CD4-positive, CD25-positive, alpha-beta regulatory T cell (primary cell): ENCODE measurements around the gene DTX2. TPM values are rescaled to one million over a fixed set of nuclear protein-coding genes. Genes with fewer than 3 reads are reported as not detected.
"Not testable (repeated sequence)": the region's sequence is repeated elsewhere in the genome, so short reads cannot be mapped to it uniquely, and the experiment has no call there.

ENCODE experiments used
- ATAC-seq, 2 donors: fragments of 150-1000 bp; cut with Tn5 transposase; one replicate each; pipeline ENCODE4 v1.10.0; 2021; ENCODE audit warnings: low read depth in 2 of 2, moderate number of reproducible peaks in 2 of 2, moderate library complexity in 1 of 2
- DNase-seq, 3 donors: peaks; one replicate each; pipeline versions ENCODE4 v3.0.0 to v3.0.0-alpha.2; 2012 to 2022; ENCODE audit warnings: mixed read lengths in 1 of 3
- H3K27ac ChIP-seq: one replicate; pipeline ENCODE4 v1.7.0; 2013; ENCODE audit warnings: mild to moderate bottlenecking, low read length; ENCODE audit not compliant: insufficient read depth, poor library complexity, severe bottlenecking
- H3K27me3 ChIP-seq: one replicate; pipeline ENCODE4 v1.7.0; 2013; ENCODE audit warnings: low read length; ENCODE audit not compliant: control insufficient read depth, insufficient read depth
- H3K36me3 ChIP-seq: one replicate; pipeline ENCODE4 v1.7.0; 2013; ENCODE audit warnings: mild to moderate bottlenecking, low read length, moderate library complexity; ENCODE audit not compliant: control insufficient read depth, insufficient read depth
- H3K4me1 ChIP-seq: 2 replicates; pipeline ENCODE4 v1.7.0; 2013; ENCODE audit warnings: mild to moderate bottlenecking, low read length; ENCODE audit not compliant: insufficient read depth, control insufficient read depth, poor library complexity, severe bottlenecking
- H3K4me3 ChIP-seq: one replicate; pipeline ENCODE4 v1.7.0; 2013; ENCODE audit warnings: low read depth, mild to moderate bottlenecking, low read length, moderate library complexity
- H3K9me3 ChIP-seq, 2 experiments: 1 replicate in 1 of 2; 2 replicates in 1 of 2; pipeline ENCODE4 v1.7.0; 2013; ENCODE audit warnings: low read length in 2 of 2, mild to moderate bottlenecking in 1 of 2, moderate library complexity in 1 of 2; ENCODE audit not compliant: control insufficient read depth in 2 of 2
- H3K27ac Mint-ChIP-seq, 3 donors: one replicate each; pipeline ENCODE4 v1.8.0; 2020 to 2022; ENCODE audit warnings: mild to moderate bottlenecking in 3 of 3, mixed read lengths in 3 of 3, moderate library complexity in 2 of 3
- H3K27me3 Mint-ChIP-seq: one replicate; pipeline ENCODE4 v1.8.0; 2022; ENCODE audit warnings: mild to moderate bottlenecking, mixed read lengths
- H3K36me3 Mint-ChIP-seq: one replicate; pipeline ENCODE4 v1.8.0; 2020; ENCODE audit warnings: mixed read lengths
- H3K4me1 Mint-ChIP-seq, 4 donors: one replicate each; pipeline ENCODE4 v1.8.0; 2020 to 2022; ENCODE audit warnings: mixed read lengths in 4 of 4, mild to moderate bottlenecking in 1 of 4
- H3K4me3 Mint-ChIP-seq, 4 donors: one replicate each; pipeline ENCODE4 v1.8.0; 2020 to 2022; ENCODE audit warnings: mild to moderate bottlenecking in 4 of 4, mixed read lengths in 4 of 4, moderate library complexity in 3 of 4
- H3K9me3 Mint-ChIP-seq, 7 donors: one replicate each; pipeline ENCODE4 v1.8.0; 2020 to 2022; ENCODE audit warnings: mixed read lengths in 7 of 7, mild to moderate bottlenecking in 3 of 7, moderate library complexity in 2 of 7
- polyA plus RNA-seq, 4 donors: library from polyadenylated mRNA; unstranded; fragments of 300-500 nt; fragmentation: Illumina TruSeq; gene quantifications; one replicate each; pipeline ENCODE4 v1.2.3, GENCODE V29; 2021
- total RNA-seq: library from RNA; stranded (reverse); gene quantifications from one replicate; pipeline ENCODE4 v1.2.3, GENCODE V29; 2022

Gene DTX2
- total and polyA plus RNA-seq, 5 donors from 2014 or later: 10.7 to 36.0 (median 15.9) TPM

- H3K4me3 ChIP-seq, H3K36me3 ChIP-seq, H3K27ac ChIP-seq, H3K27me3 Mint-ChIP-seq, H3K4me1 ChIP-seq, H3K4me3 Mint-ChIP-seq, H3K9me3 Mint-ChIP-seq, H3K27ac Mint-ChIP-seq, ATAC-seq, DNase-seq, H3K4me1 Mint-ChIP-seq, H3K27me3 ChIP-seq, H3K36me3 Mint-ChIP-seq, H3K9me3 ChIP-seq: not testable (repeated sequence)
Measured at GRCh38 chr7:76458504-76458903, 3.0 kb upstream of the DTX2 start.

GRCh38 chr7:76460767-76461166, 742 bp upstream of the DTX2 start:
- not testable (repeated sequence) for H3K4me1 Mint-ChIP-seq, H3K4me3 Mint-ChIP-seq, H3K4me1 ChIP-seq, H3K36me3 Mint-ChIP-seq, H3K4me3 ChIP-seq, H3K27ac Mint-ChIP-seq, H3K27me3 Mint-ChIP-seq, H3K9me3 ChIP-seq, H3K9me3 Mint-ChIP-seq, H3K27me3 ChIP-seq, DNase-seq, ATAC-seq, H3K27ac ChIP-seq, H3K36me3 ChIP-seq

- ATAC-seq, H3K27me3 ChIP-seq, H3K36me3 Mint-ChIP-seq, H3K27me3 Mint-ChIP-seq, H3K27ac ChIP-seq, H3K4me3 ChIP-seq, H3K9me3 ChIP-seq, H3K4me1 ChIP-seq, H3K4me1 Mint-ChIP-seq, H3K27ac Mint-ChIP-seq, H3K9me3 Mint-ChIP-seq, H3K4me3 Mint-ChIP-seq, DNase-seq, H3K36me3 ChIP-seq: not testable (repeated sequence)
Measured at GRCh38 chr7:76462271-76462882, 868 bp downstream of the DTX2 start.

- H3K9me3 Mint-ChIP-seq, H3K36me3 Mint-ChIP-seq, H3K27ac Mint-ChIP-seq, H3K9me3 ChIP-seq, ATAC-seq, H3K27me3 ChIP-seq, H3K27ac ChIP-seq, H3K27me3 Mint-ChIP-seq, H3K4me3 Mint-ChIP-seq, DNase-seq, H3K4me1 ChIP-seq, H3K4me3 ChIP-seq, H3K36me3 ChIP-seq: not testable (repeated sequence)
- peaks cover 0 to 12% (median 0%) of the 10 kb centered on the region in 4 donors for H3K4me1 Mint-ChIP-seq
Measured at GRCh38 chr7:76464959-76465358, 3.5 kb downstream of the DTX2 start.

- DNase-seq, H3K4me1 ChIP-seq, H3K27ac ChIP-seq, H3K27me3 Mint-ChIP-seq, H3K27me3 ChIP-seq, H3K36me3 ChIP-seq, H3K4me3 Mint-ChIP-seq, H3K4me3 ChIP-seq, ATAC-seq, H3K9me3 ChIP-seq, H3K36me3 Mint-ChIP-seq, H3K9me3 Mint-ChIP-seq, H3K27ac Mint-ChIP-seq: not testable (repeated sequence)
- H3K4me1 Mint-ChIP-seq: peaks cover 0 to 12% (median 0%) of the 10 kb centered on the region in 4 donors
Measured at GRCh38 chr7:76465950-76466349, 4.4 kb downstream of the DTX2 start.

- H3K36me3 ChIP-seq, H3K36me3 Mint-ChIP-seq, H3K27ac Mint-ChIP-seq, H3K4me3 Mint-ChIP-seq, H3K4me1 ChIP-seq, H3K9me3 ChIP-seq, H3K9me3 Mint-ChIP-seq, H3K27me3 ChIP-seq, H3K27me3 Mint-ChIP-seq, H3K4me3 ChIP-seq, DNase-seq, ATAC-seq, H3K27ac ChIP-seq: not testable (repeated sequence)
- peaks cover 0 to 12% (median 0%) of the 10 kb centered on the region in 4 donors for H3K4me1 Mint-ChIP-seq
Measured at GRCh38 chr7:76467743-76468404, 6.4 kb downstream of the DTX2 start.

GRCh38 chr7:76471556-76472221, 10.2 kb downstream of the DTX2 start:
- H3K27ac Mint-ChIP-seq, H3K27ac ChIP-seq, H3K36me3 Mint-ChIP-seq, H3K4me1 ChIP-seq, H3K4me3 Mint-ChIP-seq, H3K9me3 Mint-ChIP-seq, H3K27me3 ChIP-seq, DNase-seq, ATAC-seq, H3K4me3 ChIP-seq, H3K9me3 ChIP-seq, H3K4me1 Mint-ChIP-seq, H3K36me3 ChIP-seq, H3K27me3 Mint-ChIP-seq: not testable (repeated sequence)

- H3K4me1 Mint-ChIP-seq, H3K4me3 ChIP-seq, H3K9me3 ChIP-seq, H3K4me1 ChIP-seq, H3K36me3 ChIP-seq, DNase-seq, H3K27ac ChIP-seq, H3K9me3 Mint-ChIP-seq, H3K36me3 Mint-ChIP-seq, H3K4me3 Mint-ChIP-seq, H3K27me3 Mint-ChIP-seq, H3K27ac Mint-ChIP-seq, ATAC-seq, H3K27me3 ChIP-seq: not testable (repeated sequence)
Measured at GRCh38 chr7:76473097-76473496, 11.6 kb downstream of the DTX2 start.
